GM18508 (cell line): ENCODE data around the gene WRAP73.

Source experiments
- ATAC-seq: cut with Tn5 transposase; IDR thresholded peaks from one replicate; pipeline ENCODE4 v1.9.1; 2021; ENCODE audit warnings: moderate number of reproducible peaks; ENCODE audit not compliant: insufficient read depth, unreplicated experiment

Gene WRAP73

DNA sequence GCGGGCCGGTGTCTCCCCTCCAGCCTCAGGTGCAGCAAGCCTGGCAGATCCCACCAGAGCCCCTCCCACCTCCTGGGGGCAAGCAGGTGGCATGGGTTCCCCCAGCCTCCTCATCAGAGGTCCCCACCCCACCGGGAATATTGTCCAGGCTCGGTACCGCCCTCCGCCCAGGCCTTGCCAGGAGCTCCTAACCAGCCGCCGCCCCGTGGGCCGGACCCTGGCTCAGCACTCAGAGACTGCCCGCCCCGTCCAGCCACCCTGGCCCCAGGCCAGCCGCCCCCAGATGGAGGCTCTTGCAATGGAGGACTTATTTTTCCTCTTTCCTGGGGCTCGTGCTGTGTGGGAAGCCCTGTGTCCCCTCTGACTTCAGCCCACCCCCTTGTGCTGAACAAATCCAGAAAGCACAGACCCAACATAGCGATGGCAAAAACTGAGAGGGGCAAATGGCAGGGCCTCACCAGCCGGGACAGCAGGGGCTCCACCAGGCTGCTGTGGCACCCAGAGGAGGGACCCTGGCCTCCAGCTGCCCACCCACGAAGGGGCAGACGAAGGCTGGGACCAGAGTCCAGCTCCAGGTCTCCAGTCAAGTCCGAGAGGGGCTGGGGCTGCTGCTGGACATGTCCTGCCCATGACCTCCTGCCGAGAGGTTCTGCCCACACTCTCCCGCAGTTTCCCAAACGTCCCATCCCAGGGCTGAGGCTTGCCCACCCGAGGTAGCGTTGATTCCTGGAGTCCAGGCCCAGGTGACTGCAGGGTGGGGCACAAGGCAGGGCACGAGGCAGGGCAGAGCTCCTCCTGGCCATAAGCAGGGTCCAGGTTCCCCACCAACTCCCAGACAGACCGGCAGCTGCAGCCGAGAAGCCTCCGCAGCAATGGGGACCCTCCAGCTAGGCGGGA, 46.1 kb downstream of the WRAP73 start:
- no peak for ATAC-seq

DNA sequence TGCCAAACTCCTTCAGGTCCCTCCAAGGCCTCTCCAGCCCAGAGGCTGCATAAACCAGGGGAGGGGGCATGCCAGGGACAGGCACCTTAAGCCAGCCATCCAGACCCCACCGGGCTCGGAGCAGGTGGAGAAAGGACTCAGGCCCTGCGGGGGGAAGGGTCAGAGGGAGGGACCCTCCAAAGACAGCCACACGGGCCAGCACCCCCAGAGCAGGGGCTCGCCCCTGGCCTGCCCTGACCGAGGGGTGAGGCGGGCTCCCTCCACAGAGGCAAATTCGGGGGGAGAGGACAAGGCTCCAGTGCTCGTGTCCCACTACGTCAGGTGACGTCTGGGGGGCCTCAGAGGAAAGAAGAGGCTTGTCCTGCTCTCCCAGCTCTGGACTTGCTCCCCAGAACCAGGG, 46.7 kb downstream of the WRAP73 start:
- ATAC-seq, result no peak

DNA sequence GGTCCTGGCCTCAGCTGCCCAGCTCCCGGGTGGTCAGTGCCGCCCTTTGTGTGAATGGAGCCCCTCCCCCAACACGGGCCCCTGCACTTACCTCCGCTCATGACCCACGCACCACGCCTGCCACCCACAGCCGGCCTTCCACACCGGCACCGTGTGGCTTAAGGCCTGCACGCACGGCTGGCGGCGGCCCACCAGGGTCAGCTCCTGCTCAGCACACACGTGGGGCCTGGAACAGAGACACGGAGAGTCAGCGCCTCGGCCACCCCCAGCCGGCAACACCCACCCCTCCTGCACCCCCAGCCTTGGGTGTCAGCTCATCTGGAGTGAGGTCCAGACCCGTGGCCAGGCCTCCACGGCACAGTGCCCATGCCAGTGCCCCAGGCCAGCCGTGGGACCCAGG, 47.5 kb downstream of the WRAP73 start:
- ATAC-seq, result no peak

DNA sequence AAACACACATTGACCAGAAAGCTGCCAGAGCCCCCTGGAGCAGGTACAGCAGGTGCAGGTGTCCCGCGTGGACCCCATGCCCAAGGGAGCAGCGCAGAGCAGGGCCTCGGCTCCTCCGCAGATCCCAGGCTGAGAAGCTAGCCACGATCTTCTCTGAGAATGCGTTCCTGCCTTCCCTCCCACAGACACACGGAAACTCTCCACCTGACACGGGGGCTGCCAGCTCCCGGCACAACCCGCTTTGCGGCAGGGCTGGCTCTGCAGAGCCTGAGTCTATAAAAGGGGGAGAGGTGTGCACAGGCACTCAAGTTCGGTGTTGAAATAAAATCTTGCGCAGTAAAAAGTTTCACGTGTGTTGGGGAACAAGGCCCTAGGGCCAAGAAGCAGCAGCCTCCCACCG, 48.2 kb downstream of the WRAP73 start:
- no peak for ATAC-seq

DNA sequence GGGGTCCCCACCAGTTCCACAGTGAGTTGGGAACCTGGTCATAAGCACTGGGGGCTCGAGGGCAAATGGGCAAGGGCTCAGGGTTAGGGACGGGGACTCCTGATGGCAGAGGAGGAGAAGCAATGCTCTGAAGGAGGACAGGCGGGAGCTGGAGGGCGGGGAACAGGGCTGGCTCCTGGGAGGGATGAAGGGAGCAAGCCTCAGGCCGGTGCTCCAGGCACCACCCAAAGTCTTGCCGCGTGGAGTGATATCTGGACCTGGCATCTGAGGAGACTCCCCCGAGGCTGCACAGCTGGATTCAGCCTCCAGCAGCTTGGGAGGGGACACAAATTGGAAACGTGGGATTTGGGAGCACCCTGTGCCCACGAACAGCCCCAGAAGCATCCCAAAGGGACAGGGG, 49.5 kb downstream of the WRAP73 start:
- no peak for ATAC-seq

DNA sequence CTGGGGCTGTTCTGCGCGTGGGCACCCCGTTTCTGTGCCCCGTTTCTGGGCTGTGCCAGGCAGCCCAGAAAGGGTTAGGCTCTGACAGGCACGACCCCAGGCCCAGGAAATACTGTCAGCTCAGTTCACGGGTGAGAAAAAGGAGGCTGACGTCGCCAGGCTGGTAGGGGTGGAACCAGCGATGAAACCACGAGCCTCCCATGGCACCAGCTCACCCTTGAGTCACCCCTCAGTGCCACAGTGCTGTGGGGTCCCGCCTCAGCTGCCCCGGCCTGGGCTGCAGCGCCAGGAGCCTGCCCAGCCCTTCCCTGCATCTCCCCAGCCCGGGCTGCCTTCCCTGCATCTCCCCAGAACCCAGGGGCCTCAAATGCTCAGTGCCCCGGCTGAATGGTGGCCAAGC, 50.1 kb downstream of the WRAP73 start:
- no peak for ATAC-seq

DNA sequence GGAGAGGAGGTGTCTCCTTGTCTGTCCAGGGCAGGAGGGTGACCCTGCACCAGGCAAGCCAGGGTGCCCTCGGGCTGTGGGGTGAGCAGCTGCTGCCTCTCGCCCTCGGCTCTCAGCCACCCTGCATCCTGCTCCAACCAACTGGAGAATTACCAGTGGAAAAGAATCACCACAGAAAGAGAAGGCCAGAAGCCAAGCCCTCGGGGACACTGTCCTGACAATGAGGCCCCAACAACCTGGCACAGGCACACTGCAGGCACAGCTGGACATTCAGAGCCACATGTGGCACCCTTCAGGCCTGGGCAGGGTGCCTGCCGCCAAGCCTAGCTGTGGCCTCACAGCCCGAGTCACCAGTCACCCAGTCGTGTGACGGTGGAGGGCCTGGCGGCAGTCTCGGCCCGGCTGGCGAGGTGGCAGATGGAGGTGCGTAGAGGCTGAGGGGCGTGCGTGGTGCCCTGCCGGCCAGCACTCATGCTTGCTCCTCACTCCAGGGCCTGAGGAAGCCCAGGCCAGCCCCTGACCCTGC, 50.6 kb downstream of the WRAP73 start:
- no peak for ATAC-seq

DNA sequence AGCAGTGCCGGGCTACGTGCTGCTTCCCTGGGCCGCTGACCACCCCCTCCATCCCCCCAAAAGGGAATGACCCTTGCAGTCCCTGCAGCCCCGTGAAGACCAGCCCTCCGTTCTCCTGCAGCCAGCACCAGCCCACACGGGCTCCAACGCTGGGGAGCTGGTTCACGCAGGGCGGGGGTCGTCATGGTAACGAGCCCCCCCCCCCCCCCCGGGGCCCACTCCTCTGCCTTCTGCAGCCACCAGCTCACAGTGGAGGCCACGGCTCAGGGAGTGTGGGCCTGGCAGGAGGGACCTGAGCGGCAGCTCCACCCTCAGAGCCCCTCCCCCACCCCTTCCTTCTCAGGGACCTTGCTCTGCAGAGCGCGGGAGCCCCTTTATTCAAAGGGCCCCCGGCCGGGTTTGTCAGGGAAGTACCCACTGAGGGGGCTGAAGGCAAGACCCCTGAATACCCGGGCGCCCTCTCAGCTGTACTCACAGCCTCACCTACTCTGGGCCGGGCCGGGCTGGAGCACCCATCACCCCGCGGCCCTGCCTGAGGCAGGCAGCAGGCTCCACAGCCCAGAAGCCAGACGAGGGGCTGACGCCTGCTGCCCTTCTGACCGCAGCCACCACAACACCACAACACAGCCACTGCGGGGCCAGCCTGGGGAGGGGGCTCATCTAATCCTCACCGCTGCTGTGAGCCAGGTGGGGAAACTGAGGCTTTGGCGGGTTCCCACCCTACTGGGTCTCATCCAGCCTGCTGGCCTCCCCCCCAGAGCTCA, 51.2 kb downstream of the WRAP73 start:
- ATAC-seq, result no peak

DNA sequence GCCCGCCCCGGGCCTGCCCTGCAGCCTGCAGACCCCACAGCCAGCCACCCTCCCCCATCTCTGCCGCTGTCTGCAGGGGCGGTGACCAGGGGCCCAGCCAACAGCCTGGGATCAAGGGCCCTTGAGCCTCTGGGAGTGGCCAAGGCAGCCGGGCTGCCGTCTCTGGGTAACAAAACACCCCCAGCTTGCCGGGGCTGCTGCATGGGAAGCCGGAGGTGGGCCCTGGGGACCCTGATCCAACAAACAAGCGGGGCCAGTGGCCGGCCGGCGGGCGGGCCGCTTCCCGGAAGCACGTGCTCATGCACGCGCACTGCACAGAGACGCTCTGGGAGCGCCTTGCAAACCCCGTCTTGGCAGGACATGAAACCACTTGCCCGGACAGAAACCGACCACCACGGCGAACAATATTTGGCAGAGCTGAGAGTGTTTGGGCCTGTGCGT, 51.8 kb downstream of the WRAP73 start:
- ATAC-seq, result no peak

DNA sequence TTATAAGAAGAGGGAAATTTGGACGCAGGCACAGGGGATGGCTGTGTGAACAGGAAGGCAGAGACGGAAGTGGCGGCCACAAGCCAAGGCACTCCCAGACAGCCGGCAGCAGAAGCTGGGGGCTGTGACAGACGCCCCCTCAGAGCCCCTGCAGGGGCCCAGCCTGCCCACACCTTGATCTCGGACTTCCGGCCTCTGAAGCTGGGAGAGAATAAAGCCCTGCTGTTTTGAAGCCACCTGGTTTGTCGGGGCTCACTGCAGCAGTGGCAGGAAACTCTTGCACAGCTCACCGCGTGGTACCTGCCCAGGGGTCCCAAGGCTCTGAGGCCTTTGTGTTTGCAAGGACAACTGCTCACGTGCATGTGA, 52.3 kb downstream of the WRAP73 start:
- no peak for ATAC-seq

DNA sequence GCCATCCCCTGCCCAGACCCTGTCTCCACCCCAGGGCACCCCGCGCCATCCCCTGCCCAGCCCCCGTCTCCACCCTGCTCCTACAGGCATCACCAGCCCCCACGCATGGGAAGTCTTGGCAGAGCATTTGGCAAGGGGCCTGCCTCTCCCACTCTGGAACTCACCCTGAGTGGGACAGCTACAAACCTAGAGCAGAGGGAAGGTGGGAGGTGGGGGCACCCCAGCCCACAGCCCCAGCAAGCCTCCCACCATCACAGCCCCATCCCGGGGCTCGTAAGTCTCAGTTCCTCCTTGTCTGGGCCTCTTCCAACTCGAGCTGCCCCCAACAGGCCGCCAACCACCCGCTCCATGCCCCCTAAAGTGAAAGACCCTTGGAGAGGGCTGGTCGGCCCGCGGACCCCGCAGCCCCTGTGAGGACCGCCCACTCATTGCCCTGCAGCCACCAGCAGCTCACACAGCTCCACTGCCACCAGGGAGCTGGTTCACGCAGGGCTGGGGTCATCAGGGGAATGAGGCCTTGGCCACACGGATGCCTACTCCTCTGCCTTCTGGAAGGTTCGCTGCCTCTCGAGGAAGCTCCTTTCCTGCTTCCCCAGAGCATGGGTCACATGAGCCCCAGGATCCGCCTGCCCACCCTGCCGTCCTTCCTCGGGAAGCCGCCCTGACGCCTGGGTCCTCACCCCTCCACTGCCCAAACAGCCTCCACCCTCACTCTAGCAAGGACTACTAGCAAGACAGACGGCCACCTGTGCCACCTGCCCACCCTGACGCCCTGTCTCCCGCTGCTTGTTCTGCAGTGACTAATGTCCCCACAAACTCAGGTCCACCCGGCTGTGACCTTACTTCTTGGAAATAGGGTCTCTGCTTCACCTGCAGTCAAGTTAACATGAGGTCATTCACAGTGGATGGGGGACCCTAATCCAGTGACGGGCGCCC, 53.0 kb downstream of the WRAP73 start:
- ATAC-seq, result no peak

DNA sequence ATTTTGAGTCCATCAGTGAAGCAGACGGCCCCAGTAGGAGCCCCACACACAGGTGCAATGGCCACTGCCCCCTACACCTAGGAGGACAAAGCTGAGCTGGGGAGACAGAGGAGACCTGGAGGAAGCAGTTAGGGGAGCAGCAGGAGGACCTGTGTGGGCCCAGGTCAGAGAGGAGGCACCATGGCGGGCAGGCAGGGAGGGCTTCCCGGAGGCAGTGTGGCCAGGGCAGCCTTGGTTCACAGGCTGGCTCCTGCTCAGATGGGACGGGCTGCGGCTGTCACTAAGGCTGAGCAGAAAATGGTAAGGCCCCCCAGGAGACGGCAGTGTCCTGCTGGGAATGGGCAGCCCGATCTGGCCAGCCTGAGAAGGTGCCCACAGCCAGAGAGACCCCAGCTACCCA, 54.0 kb downstream of the WRAP73 start:
- no peak for ATAC-seq

DNA sequence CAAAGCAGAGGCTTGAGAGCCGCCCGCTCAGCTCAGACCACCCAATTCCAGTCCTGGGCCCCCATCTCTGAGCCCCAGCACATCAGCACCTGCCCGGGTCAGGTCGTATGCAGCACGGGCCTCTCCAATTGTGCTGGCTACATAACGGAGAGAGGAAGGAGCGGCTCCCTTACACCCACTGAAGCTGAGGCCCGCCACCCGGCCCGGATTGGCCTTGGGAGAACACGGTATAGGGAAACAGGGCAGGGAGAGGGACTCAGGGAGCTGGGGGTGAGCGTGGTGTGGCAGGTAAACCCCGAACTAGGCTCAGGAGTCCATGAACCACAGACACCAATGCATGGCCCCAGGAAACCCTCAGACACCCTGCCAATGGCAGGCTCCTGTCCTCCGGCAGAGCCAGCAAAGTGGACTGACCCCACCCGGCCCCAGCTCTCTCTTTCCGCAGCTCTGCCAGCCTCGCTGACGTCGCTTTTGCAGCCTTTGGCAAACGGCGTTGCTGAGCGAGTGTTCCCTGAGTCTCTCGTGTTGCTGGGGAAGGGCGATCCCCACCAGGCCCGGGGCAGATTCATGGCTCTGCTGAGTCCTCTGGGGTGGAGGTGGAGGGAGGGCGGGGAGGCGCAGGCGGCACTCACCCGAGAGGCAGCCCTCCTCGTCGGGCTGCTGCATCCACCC, 55.1 kb downstream of the WRAP73 start:
- no peak for ATAC-seq

DNA sequence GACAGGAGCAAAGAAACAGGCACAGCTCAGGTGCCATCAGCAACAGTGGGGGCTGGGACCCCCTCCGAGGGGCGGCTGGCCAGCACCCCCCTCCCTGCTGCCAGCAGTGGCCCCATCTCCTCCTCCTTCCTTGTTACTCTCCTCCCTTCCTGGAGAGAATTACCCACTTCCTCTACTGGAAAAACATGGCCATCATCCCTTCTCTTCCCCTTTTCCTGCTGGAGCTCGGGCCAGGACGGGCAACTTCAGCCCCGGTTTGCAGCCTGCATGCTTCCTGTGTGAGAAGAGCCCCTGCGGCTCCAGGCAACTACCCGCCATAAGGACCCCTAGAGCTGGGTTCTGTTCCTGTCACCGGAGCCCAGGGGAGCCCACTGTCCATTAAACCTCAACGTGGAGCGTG, 56.2 kb downstream of the WRAP73 start:
- no peak for ATAC-seq

DNA sequence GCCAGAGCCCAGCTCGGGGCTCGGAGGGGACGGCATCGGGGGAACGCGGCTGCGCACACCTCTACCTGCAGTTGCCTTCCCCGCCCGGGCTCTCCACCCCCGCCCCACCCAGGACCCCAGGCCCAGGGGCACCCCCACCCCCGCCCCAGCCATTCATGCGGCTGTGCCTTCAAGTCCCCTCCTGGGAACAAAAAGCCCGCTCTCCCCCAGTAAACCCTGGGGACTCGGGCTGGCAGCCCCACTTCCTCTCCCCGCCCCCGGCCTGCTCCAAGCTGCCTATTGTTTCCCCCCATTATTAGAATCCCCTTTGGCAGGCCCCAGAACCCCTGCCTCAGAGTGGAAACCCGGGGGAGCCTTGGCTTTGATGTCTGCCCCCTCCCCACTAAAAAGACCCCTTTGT, 56.6 kb downstream of the WRAP73 start:
- no peak for ATAC-seq

DNA sequence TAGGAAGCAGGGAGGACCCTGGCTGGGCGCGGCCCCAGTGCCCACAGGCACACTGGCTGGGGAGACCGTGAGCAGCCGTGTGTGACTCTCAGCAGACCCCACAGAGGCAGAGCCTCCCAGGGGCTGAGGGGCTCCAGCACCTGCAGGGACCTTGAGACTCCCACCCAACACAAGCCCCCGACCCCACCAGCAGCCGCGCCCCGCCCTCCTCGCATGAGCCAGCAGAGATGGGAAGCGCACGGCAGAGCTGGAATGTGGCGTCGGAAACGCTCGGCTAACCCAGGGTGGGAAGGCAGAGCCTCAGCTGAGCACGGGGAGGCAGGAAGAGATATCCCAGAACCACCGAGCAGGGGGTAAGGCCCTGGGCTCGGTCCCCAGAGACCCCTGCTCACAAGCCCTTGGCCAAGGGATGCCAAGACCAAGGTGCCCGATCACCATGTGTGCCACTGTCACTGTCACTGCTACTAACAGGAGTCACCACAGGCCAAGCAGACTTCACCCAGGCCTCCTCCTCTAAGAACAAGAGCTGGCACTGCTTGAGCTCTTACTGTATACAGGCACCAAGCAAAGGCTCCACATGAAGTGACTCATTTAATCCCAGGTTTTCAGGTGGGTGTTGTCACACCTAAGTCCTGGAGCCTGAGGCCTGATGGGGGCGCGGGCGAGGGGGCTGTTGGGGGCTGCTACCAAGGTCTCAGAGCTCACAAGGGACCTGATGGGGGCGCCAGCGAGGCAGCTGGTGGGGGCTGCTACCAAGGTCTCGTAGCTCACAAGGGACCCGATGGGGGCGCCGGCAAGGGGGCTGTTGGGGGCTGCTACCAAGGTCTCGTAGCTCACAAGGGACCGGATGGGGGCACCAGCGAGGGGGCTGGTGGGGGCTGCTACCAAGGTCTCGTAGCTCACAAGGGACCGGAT, 58.7 kb downstream of the WRAP73 start:
- ATAC-seq, result no peak

DNA sequence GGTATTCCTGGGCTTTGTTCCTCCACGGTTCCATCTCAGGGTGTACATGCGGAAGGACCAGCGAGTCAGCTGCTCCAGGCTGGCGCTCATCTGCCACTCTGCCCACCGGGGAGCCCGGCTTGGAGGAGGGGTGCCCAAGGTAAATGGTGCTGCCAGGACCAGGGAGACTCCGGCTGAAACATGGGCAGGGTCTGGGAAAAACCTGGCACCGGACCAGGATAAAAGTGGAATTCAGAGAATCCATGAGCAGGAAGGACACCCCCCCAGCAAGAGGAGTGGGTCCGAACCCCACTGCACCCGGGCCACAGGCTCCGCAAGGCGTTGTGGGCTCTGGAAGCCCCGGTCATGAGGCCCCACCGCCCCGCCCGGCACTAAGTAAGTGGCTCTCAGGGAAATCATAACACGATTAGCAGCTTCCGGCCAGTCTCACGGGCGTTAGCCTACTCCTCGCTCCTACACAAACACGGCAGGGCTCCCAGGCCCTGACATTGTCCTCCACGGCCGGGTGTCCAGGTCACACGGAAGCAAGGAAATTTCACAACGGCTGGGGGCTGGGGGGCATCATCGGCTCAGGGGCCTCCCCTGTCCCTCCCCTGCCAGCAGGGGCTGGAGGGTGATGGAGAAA, 59.7 kb downstream of the WRAP73 start:
- no peak for ATAC-seq

DNA sequence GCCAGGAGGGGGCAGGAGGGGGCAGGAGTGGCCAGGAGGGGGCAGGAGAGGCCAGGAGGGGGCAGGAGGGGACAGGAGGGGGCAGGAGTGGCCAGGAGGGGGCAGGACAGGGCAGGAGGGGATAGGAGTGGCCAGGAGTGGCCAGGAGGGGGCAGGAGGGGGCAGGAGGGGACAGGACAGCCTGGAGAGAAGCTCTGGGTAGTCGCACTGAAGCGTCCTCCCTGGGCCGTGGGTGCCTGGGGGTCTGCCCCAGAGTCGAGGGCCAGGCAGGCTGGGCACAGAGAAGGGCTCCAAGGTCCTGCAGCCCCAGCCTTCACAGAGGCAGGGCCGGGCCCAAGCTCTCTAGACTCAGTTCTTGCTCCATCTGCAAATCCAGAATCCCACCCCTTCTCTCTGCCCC, 61.5 kb downstream of the WRAP73 start:
- ATAC-seq, result no peak
